H9 (cell line): ENCODE results near the gene TMEM120B. TPM values are rescaled to one million over a fixed set of nuclear protein-coding genes. Genes with fewer than 3 reads are reported as not detected.
A peak's percentile ranks its signal among the peaks of the same experiment; 100 is the strongest.

ENCODE experiments used
- DNase-seq: peaks from one replicate; pipeline ENCODE4 v3.0.0-alpha.2; 2017
- H2AFZ ChIP-seq: one replicate; pipeline ENCODE4 v1.6.1; 2013; ENCODE audit warnings: mild to moderate bottlenecking, low read length, control low read depth, moderate library complexity
- H2AK5ac ChIP-seq: 2 replicates; pipeline ENCODE4 v1.6.1; 2013; ENCODE audit warnings: low read length, control low read depth, mixed read lengths; ENCODE audit not compliant: insufficient read length
- H2BK120ac ChIP-seq: one replicate; pipeline ENCODE4 v1.6.1; 2013; ENCODE audit warnings: low read depth, mild to moderate bottlenecking, low read length, control low read depth, inconsistent platforms; ENCODE audit not compliant: poor library complexity, severe bottlenecking
- H2BK12ac ChIP-seq: 2 replicates; pipeline ENCODE4 v1.6.1; 2013; ENCODE audit warnings: low read length, control low read depth, mixed read lengths, low read depth; ENCODE audit not compliant: insufficient read length
- H2BK15ac ChIP-seq: 2 replicates; pipeline ENCODE4 v1.6.1; 2013; ENCODE audit warnings: low read depth, low read length, control low read depth
- H2BK20ac ChIP-seq: one replicate; pipeline ENCODE4 v1.6.1; 2013; ENCODE audit warnings: low read depth, mild to moderate bottlenecking, low read length, control low read depth, inconsistent platforms; ENCODE audit not compliant: poor library complexity, severe bottlenecking
- H2BK5ac ChIP-seq: 2 replicates; pipeline ENCODE4 v1.6.1; 2013; ENCODE audit warnings: low read length, control low read depth, mixed read lengths; ENCODE audit not compliant: insufficient read length
- H3K14ac ChIP-seq: 2 replicates; pipeline ENCODE4 v1.6.1; 2013; ENCODE audit warnings: low read length, control low read depth; ENCODE audit not compliant: insufficient read depth
- H3K18ac ChIP-seq: 2 replicates; pipeline ENCODE4 v1.6.1; 2013; ENCODE audit warnings: low read depth, mild to moderate bottlenecking, mixed read lengths, low read length, control low read depth; ENCODE audit not compliant: insufficient read length
- H3K23ac ChIP-seq: 2 replicates; pipeline ENCODE4 v1.6.1; 2013; ENCODE audit warnings: low read length, control low read depth, mixed read lengths, low read depth; ENCODE audit not compliant: insufficient read length
- H3K23me2 ChIP-seq: 2 replicates; pipeline ENCODE4 v1.6.1; 2013; ENCODE audit warnings: low read depth, mild to moderate bottlenecking, mixed read lengths, low read length, control low read depth; ENCODE audit not compliant: insufficient read length, poor library complexity, severe bottlenecking
- H3K27ac ChIP-seq: 2 replicates; pipeline ENCODE4 v1.5.1; 2013; ENCODE audit warnings: low read length, control low read depth, mixed read lengths, low read depth; ENCODE audit not compliant: insufficient read length
- H3K27me3 ChIP-seq: 2 replicates; pipeline ENCODE4 v1.6.1; 2013; ENCODE audit warnings: low read length, control low read depth, inconsistent platforms; ENCODE audit not compliant: insufficient read depth
- H3K4ac ChIP-seq: 2 replicates; pipeline ENCODE4 v1.6.1; 2013; ENCODE audit warnings: low read depth, mild to moderate bottlenecking, control low read depth, inconsistent platforms, low read length, moderate library complexity
- H3K4me1 ChIP-seq: 2 replicates; pipeline ENCODE4 v1.6.1; 2013; ENCODE audit warnings: low read length, control low read depth, inconsistent platforms; ENCODE audit not compliant: insufficient read depth
- H3K4me2 ChIP-seq: 2 replicates; pipeline ENCODE4 v1.6.1; 2013; ENCODE audit warnings: low read length, control low read depth, mixed read lengths; ENCODE audit not compliant: insufficient read length, insufficient read depth
- H3K56ac ChIP-seq: 2 replicates; pipeline ENCODE4 v1.6.1; 2013; ENCODE audit warnings: low read depth, mild to moderate bottlenecking, mixed read lengths, low read length, control low read depth; ENCODE audit not compliant: insufficient read length
- H3K79me1 ChIP-seq: 2 replicates; pipeline ENCODE4 v1.6.1; 2013; ENCODE audit warnings: low read depth, mild to moderate bottlenecking, moderate library complexity, low read length, control low read depth, inconsistent platforms; ENCODE audit not compliant: insufficient read depth, poor library complexity, severe bottlenecking
- H3K79me2 ChIP-seq: 2 replicates; pipeline ENCODE4 v1.6.1; 2013; ENCODE audit warnings: low read length, control low read depth, inconsistent platforms; ENCODE audit not compliant: insufficient read depth
- H3K9ac ChIP-seq: 2 replicates; pipeline ENCODE4 v1.6.1; 2013; ENCODE audit warnings: low read length, control low read depth, mixed read lengths; ENCODE audit not compliant: insufficient read length; ENCODE audit errors: extremely low read depth
- H3K9me3 ChIP-seq: one replicate; pipeline ENCODE4 v1.6.1; 2013; ENCODE audit warnings: low read depth, low read length, inconsistent platforms; ENCODE audit not compliant: control insufficient read depth
- H3T11ph ChIP-seq: one replicate; pipeline ENCODE4 v1.6.1; 2013; ENCODE audit warnings: mild to moderate bottlenecking, low read length, control low read depth, inconsistent platforms
- H4K20me1 ChIP-seq: one replicate; pipeline ENCODE4 v1.6.1; 2013; ENCODE audit not compliant: control insufficient read depth, insufficient read length, insufficient read depth
- H4K5ac ChIP-seq: 2 replicates; pipeline ENCODE4 v1.6.1; 2013; ENCODE audit warnings: low read depth, mild to moderate bottlenecking, mixed read lengths, low read length, control low read depth; ENCODE audit not compliant: insufficient read length
- H4K8ac ChIP-seq: replicated peaks from 2 replicates; pipeline ENCODE4 v1.6.1; 2013; ENCODE audit warnings: low read length, control low read depth, mixed read lengths, low read depth; ENCODE audit not compliant: insufficient read length
- H4K91ac ChIP-seq: 2 replicates; pipeline ENCODE4 v1.6.1; 2013; ENCODE audit warnings: low read depth, mild to moderate bottlenecking, moderate library complexity, mixed read lengths, low read length, control low read depth; ENCODE audit not compliant: insufficient read length
- H3K27ac Mint-ChIP-seq, 3 experiments: 2 replicates in 2 of 3; 3 replicates in 1 of 3; pipeline ENCODE4 v1.8.0; 2020 to 2021; ENCODE audit warnings: mixed read lengths in 3 of 3, mild to moderate bottlenecking in 1 of 3, moderate library complexity in 1 of 3
- H3K27me3 Mint-ChIP-seq: 2 replicates; pipeline ENCODE4 v1.8.0; 2021; ENCODE audit warnings: low read depth, mild to moderate bottlenecking, moderate library complexity, mixed read lengths
- H3K36me3 Mint-ChIP-seq, 3 experiments: 2 replicates in 2 of 3; 3 replicates in 1 of 3; pipeline ENCODE4 v1.8.0; 2020 to 2021; ENCODE audit warnings: low read depth in 3 of 3, mixed read lengths in 3 of 3; ENCODE audit not compliant: insufficient read depth in 1 of 3
- H3K4me1 Mint-ChIP-seq, 2 experiments: 2 replicates each; pipeline ENCODE4 v1.8.0; 2020; ENCODE audit warnings: mixed read lengths in 2 of 2
- H3K4me3 Mint-ChIP-seq, 2 experiments: 2 replicates in 1 of 2; 3 replicates in 1 of 2; pipeline ENCODE4 v1.8.0; 2020 to 2021; ENCODE audit warnings: mild to moderate bottlenecking in 2 of 2, mixed read lengths in 2 of 2, moderate library complexity in 1 of 2
- H3K9me3 Mint-ChIP-seq, 2 experiments: 2 replicates in 1 of 2; 3 replicates in 1 of 2; pipeline ENCODE4 v1.8.0; 2020; ENCODE audit warnings: mild to moderate bottlenecking in 2 of 2, mixed read lengths in 2 of 2, moderate library complexity in 1 of 2
- CTCF ChIP-seq: fragments of 200-600 bp; sonication (generic); conservative IDR thresholded peaks from 3 replicates; pipeline ENCODE4 v1.8.0; 2021; ENCODE audit warnings: antibody characterized with exemption, mild to moderate bottlenecking
- WGBS: extraction: QIAGEN DNeasy Blood & Tissue Kit; methylation state at CpG from one replicate; pipeline ENCODE4 v1.1.7; 2013; ENCODE audit warnings: missing lambda C conversion rate, low lambda C conversion rate, mixed read lengths; ENCODE audit not compliant: insufficient read length; ENCODE audit errors: extremely low coverage; 5-methylcytosine and 5-hydroxymethylcytosine counted together
- total RNA-seq: library from RNA; stranded (reverse); gene quantifications from 2 replicates; pipeline ENCODE4 v1.2.1, GENCODE V29; 2021

TMEM120B gene
- total RNA-seq, 1 experiment from 2014 or later = 25.8 TPM

GRCh38 chr12:121793440-121793837 lies 80.9 kb downstream of the TMEM120B start, which contains the start of gene RHOF:
Gene RHOF, minus strand, starts transcription at chr12:121793688. Its CDS starts 55 bp downstream, at chr12:121793633.
- peak within 1 kb of the TSS; percentile 34 for H3K4me2 ChIP-seq
- no peak within 1 kb of the TSS for H2BK20ac ChIP-seq
- peak within 1 kb of the TSS; percentile 55 for H3K18ac ChIP-seq
- no peak within 1 kb of the TSS; the same call in 1 of the 2 replicates for H3K14ac ChIP-seq
- no peak for DNase-seq
- peaks cover 33 to 40% of the 10 kb centered on the region in 2 experiments for H3K4me1 Mint-ChIP-seq
- H4K91ac ChIP-seq = no peak within 1 kb of the TSS
- no peaks in the 10 kb centered on the region for H3K27me3 ChIP-seq
- peak within 1 kb of the TSS; percentile 66 to 80 for H3K4me3 Mint-ChIP-seq
- no peak within 1 kb of the TSS for H2AK5ac ChIP-seq
- no peaks in the 10 kb centered on the region; a peak in 2 of 5 replicates for H3K9me3 Mint-ChIP-seq
- H3K27me3 Mint-ChIP-seq = peaks cover 5% of the 10 kb centered on the region
- peaks cover 8 to 28% (median 18%) of the 10 kb centered on the region in 3 experiments; a peak in 5 of 7 replicates for H3K36me3 Mint-ChIP-seq
- WGBS = no CpG with 5 or more reads among the region's 36 CpGs
- no peak within 1 kb of the TSS for H2BK5ac ChIP-seq
- H4K5ac ChIP-seq = no peak within 1 kb of the TSS
- no peak within 1 kb of the TSS for H2BK120ac ChIP-seq
- H3T11ph ChIP-seq = no peak within 1 kb of the TSS
- no peak within 1 kb of the TSS for H3K27ac ChIP-seq
- H3K79me2 ChIP-seq = no peaks in the 10 kb centered on the region
- no peaks in the 10 kb centered on the region; the same call in 1 of the 2 replicates for H3K4me1 ChIP-seq
- H3K4ac ChIP-seq = no peak within 1 kb of the TSS
- no peak within 1 kb of the TSS for H2BK15ac ChIP-seq
- no peak within 1 kb of the TSS for H3K23ac ChIP-seq
- no peak within 1 kb of the TSS for H2AFZ ChIP-seq
- H4K20me1 ChIP-seq = no peaks in the 10 kb centered on the region
- H3K79me1 ChIP-seq = no peaks in the 10 kb centered on the region
- no peak within 1 kb of the TSS for H2BK12ac ChIP-seq
- H4K8ac ChIP-seq = no peak within 1 kb of the TSS
- peak within 1 kb of the TSS; percentile 23 for H3K9ac ChIP-seq
- H3K27ac Mint-ChIP-seq = peak within 1 kb of the TSS; percentile 92 to 96 (median 96); a peak in 6 of 7 replicates
- no peak within 1 kb of the TSS for H3K56ac ChIP-seq
- peaks cover 9% of the 10 kb centered on the region for H3K23me2 ChIP-seq
- no peak for TF ChIP-seq CTCF
- no peaks in the 10 kb centered on the region for H3K9me3 ChIP-seq
